Endothelial cell of umbilical vein (primary cell): ENCODE data around the gene LINGO4. TPM values are rescaled to one million over a fixed set of nuclear protein-coding genes. Genes with fewer than 3 reads are reported as not detected.

Source experiments
- BruUV-seq: library from RNA; stranded (reverse); fragments of 400-500 nt; replicated peaks from 2 replicates; lab custom pipeline; 2021; lab: Mats Ljungman, UMichigan
- CTCF ChIA-PET: fragments of 300-600, 350-600 bp; sonication (Branson Sonifier 250); formaldehyde crosslinking; loops from one replicate; lab custom pipeline; 2021; ENCODE audit warnings: antibody characterized with exemption, inconsistent platforms; lab: Charles Lee
- POLR2A ChIA-PET: fragments of 300-600, 350-600 bp; sonication (Branson Sonifier 250); formaldehyde crosslinking; loops from one replicate; lab custom pipeline; 2021; ENCODE audit warnings: antibody characterized with exemption, inconsistent platforms; lab: Charles Lee
- DNase-seq: peaks from one replicate; pipeline ENCODE4 v3.0.0-alpha.2; 2011; ENCODE audit warnings: low read depth, low spot score
- FAIRE-seq: peaks from 2 replicates; lab custom pipeline; 2011; peaks lifted over from hg19 to GRCh38; lab: Jason Lieb, UNC
- H2AFZ ChIP-seq: 2 replicates; pipeline ENCODE4 v1.6.0; 2012; ENCODE audit warnings: low read depth, low read length, control low read depth, inconsistent platforms
- H3K27ac ChIP-seq: 2 replicates; pipeline ENCODE4 v1.5.1; 2011; ENCODE audit warnings: low read depth, mild to moderate bottlenecking, control low read depth, low read length, moderate library complexity; ENCODE audit not compliant: insufficient read depth
- H3K27me3 ChIP-seq, 2 experiments: 2 replicates each; pipeline versions ENCODE4 v1.6.0 to v1.6.1; 2011; ENCODE audit warnings: low read length in 2 of 2, mixed read lengths in 1 of 2; ENCODE audit not compliant: control insufficient read depth in 2 of 2, insufficient read depth in 2 of 2
- H3K36me3 ChIP-seq, 2 experiments: 2 replicates in 1 of 2; 3 replicates in 1 of 2; pipeline ENCODE4 v1.5.1; 2011; ENCODE audit warnings: low read length in 2 of 2, mild to moderate bottlenecking in 1 of 2, moderate library complexity in 1 of 2; ENCODE audit not compliant: control insufficient read depth in 2 of 2, insufficient read depth in 2 of 2; ENCODE audit errors: extremely low read depth in 1 of 2
- H3K4me1 ChIP-seq: 3 replicates; pipeline ENCODE4 v1.5.1; 2011; ENCODE audit warnings: mild to moderate bottlenecking, low read length; ENCODE audit not compliant: control insufficient read depth, insufficient read depth; ENCODE audit errors: extremely low read depth
- H3K4me2 ChIP-seq: 2 replicates; pipeline ENCODE4 v1.6.1; 2011; ENCODE audit warnings: low read length, control low read depth, mixed read lengths; ENCODE audit not compliant: insufficient read depth
- H3K4me3 ChIP-seq, 3 experiments: fragments of 200-600 bp in 1 of 3; sonication (generic), shearing (Covaris generic) in 1 of 3; replicated peaks in 1 of 3; 2 replicates each; pipeline ENCODE4 v1.5.1; 2011 to 2016; ENCODE audit warnings: control low read depth in 3 of 3, low read length in 3 of 3, mild to moderate bottlenecking in 2 of 3, inconsistent platforms in 1 of 3, low read depth in 1 of 3, moderate library complexity in 1 of 3; ENCODE audit not compliant: insufficient read depth in 1 of 3
- H3K79me2 ChIP-seq: 2 replicates; pipeline ENCODE4 v1.6.0; 2012; ENCODE audit warnings: low read length, inconsistent platforms; ENCODE audit not compliant: control insufficient read depth, insufficient read depth
- H3K9ac ChIP-seq: replicated peaks from 2 replicates; pipeline ENCODE3; 2011; ENCODE audit warnings: low read length, control low read depth; ENCODE audit not compliant: insufficient read depth; ENCODE audit errors: extremely low read depth
- H3K9me1 ChIP-seq: replicated peaks from 3 replicates; pipeline ENCODE4 v1.6.0; 2011; ENCODE audit warnings: mild to moderate bottlenecking, low read length; ENCODE audit not compliant: control insufficient read depth, insufficient read depth; ENCODE audit errors: extremely low read depth
- H3K9me3 ChIP-seq: replicated peaks from 2 replicates; pipeline ENCODE4 v1.5.1; 2012; ENCODE audit warnings: low read length, inconsistent platforms; ENCODE audit not compliant: control insufficient read depth, insufficient read depth
- H4K20me1 ChIP-seq: replicated peaks from 2 replicates; pipeline ENCODE3; 2011; ENCODE audit warnings: mild to moderate bottlenecking, low read length; ENCODE audit not compliant: control insufficient read depth, insufficient read depth; ENCODE audit errors: extremely low read depth
- CTCF ChIP-seq, 2 donors: IDR thresholded peaks; 1 replicate in 1 of 2; 2 replicates in 1 of 2; pipeline ENCODE4 v1.5.1; 2011; ENCODE audit warnings: low read length in 2 of 2, mild to moderate bottlenecking in 2 of 2, moderate library complexity in 2 of 2, control low read depth in 1 of 2, inconsistent platforms in 1 of 2, low read depth in 1 of 2; ENCODE audit not compliant: insufficient read depth in 1 of 2; ENCODE audit errors: extremely low read depth in 1 of 2
- EZH2 ChIP-seq: IDR thresholded peaks from 2 replicates; pipeline ENCODE4 v1.6.1; 2012; ENCODE audit warnings: borderline replicate concordance, low read depth, mild to moderate bottlenecking, moderate library complexity, low read length, inconsistent platforms; ENCODE audit not compliant: severe bottlenecking
- GATA2 ChIP-seq: IDR thresholded peaks from 2 replicates; pipeline ENCODE4 v1.7.0; 2011; ENCODE audit warnings: low read depth, mild to moderate bottlenecking, moderate library complexity, mixed read lengths, low read length; ENCODE audit not compliant: insufficient read length, insufficient read depth
- JUN ChIP-seq: IDR thresholded peaks from 2 replicates; pipeline ENCODE4 v1.6.1; 2011; ENCODE audit warnings: borderline replicate concordance, low read depth; ENCODE audit not compliant: insufficient read length, insufficient read depth
- MYC ChIP-seq: IDR thresholded peaks from one replicate; pipeline ENCODE4 v1.6.1; 2011; ENCODE audit warnings: mild to moderate bottlenecking, low read depth, low read length
- POLR2A ChIP-seq: IDR thresholded peaks from 2 replicates; pipeline ENCODE4 v1.6.1; 2012; ENCODE audit warnings: low read depth, mild to moderate bottlenecking, control low read depth, low read length
- POLR2AphosphoS5 ChIP-seq: IDR thresholded peaks from 2 replicates; pipeline ENCODE4 v1.6.1; 2012; ENCODE audit warnings: low read depth, mild to moderate bottlenecking, control low read depth, low read length, moderate library complexity; ENCODE audit not compliant: insufficient read depth
- dilution Hi-C: fragments of 300-500 bp; cut with MboI; formaldehyde crosslinking; loops from one replicate; pipeline ENCODE4 v1.15.0; 2019; ENCODE audit warnings: low sequenced_read_pairs; ENCODE audit not compliant: extremely low pct_ligation_motif_present
- intact Hi-C: fragments of 100-400 bp; cut with micrococcal nuclease; formaldehyde crosslinking; loops from one replicate; pipeline ENCODE4 v1.10.0; 2022
- polyA plus RNA-seq, 4 experiments: library from polyadenylated mRNA; depleted of rRNA in 3 of 4; stranded (reverse) in 3 of 4; unstranded in 1 of 4; fragments of >200 nt; gene quantifications; 2 replicates each; pipeline versions ENCODE4 v1.2.1 to v1.2.3, GENCODE V29; 2011 to 2012; ENCODE audit warnings: missing spikeins in 1 of 4
- total RNA-seq: library from RNA; stranded (reverse); gene quantifications from 2 replicates; pipeline ENCODE4 v1.2.3, GENCODE V29; 2021
- TF ChIP-seq, protein P1 (sequence below): IDR thresholded peaks from 2 replicates; pipeline ENCODE4 v1.6.1; 2011; ENCODE audit not compliant: insufficient read depth, insufficient read length

Gene LINGO4
- total and polyA plus RNA-seq, 2 donors (not counting 3 experiments of a cell fraction or from before 2014, with no cell fraction given) = not detected

GRCh38 chr1:151814971-151815545 lies 9.8 kb upstream of the LINGO4 start:
- H3K9me3 ChIP-seq = no peaks in the 10 kb centered on the region
- dilution Hi-C loops = no loop called here
- TF ChIP-seq CTCF (IDR thresholded peaks at IDR 0.05; ENCODE audit: extremely low read depth in 1 of 2, insufficient read depth in 1 of 2, low read depth in 1 of 2, low read length in 2 of 2) (no peak), EZH2 (no peak), POLR2AphosphoS5 (no peak), POLR2A (no peak), MYC (no peak), JUN (no peak), GATA2 (no peak)
- TF ChIP-seq, protein P1, sequence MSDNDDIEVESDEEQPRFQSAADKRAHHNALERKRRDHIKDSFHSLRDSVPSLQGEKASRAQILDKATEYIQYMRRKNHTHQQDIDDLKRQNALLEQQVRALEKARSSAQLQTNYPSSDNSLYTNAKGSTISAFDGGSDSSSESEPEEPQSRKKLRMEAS = no peak
- POLR2A ChIA-PET = no interaction called here
- no peak overlapping the region for H3K4me2 ChIP-seq
- no peak overlapping the region for H3K27ac ChIP-seq
- H3K4me3 ChIP-seq = no peak overlapping the region
- intact Hi-C loops = no loop called here
- CTCF ChIA-PET = no interaction called here
- H2AFZ ChIP-seq = no peak overlapping the region
- H3K9ac ChIP-seq = no peak overlapping the region
- no peaks in the 10 kb centered on the region for H3K9me1 ChIP-seq
- DNase-seq = no peak
- no peaks in the 10 kb centered on the region for H3K4me1 ChIP-seq
- no peaks in the 10 kb centered on the region for H4K20me1 ChIP-seq
- FAIRE-seq = no peak
- no TSS peak for BruUV-seq
- no peaks in the 10 kb centered on the region for H3K36me3 ChIP-seq
- peaks cover 0 to 3% of the 10 kb centered on the region in 2 experiments for H3K27me3 ChIP-seq
- H3K79me2 ChIP-seq = no peaks in the 10 kb centered on the region
